ENCODE measurements around the gene PAX3. TPM values are rescaled to one million over a fixed set of nuclear protein-coding genes. Genes with fewer than 3 reads are reported as not detected.
"Not testable (repeated sequence)": the region's sequence is repeated elsewhere in the genome, so short reads cannot be mapped to it uniquely, and the experiment has no call there.

Gene PAX3
- total RNA-seq, 6 donors from 2014 or later: 1.0 TPM; not detected in 5

DNA sequence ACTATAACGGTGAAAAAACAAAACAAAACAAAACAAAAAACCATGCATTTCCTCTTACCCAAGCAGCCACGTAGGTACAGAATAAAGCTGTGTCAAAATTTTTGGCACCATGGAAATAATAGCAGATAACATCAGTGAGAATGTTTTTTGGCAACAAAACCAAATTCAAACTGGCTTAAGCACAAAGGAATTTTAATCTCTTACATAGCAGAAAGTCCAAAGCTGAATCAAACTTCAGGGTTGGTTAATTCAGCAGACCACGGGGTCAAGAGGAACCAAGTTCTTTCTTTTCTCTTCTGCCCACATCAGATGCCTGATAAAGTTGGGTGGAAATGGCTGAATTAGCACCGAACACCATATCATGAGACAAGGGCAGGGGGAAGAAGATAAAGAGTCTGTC, 129.5 kb downstream of the PAX3 start:
- Histone ChIP-seq H3K36me3 (no peaks in the 10 kb centered on the region), H3K27me3 (no peaks in the 10 kb centered on the region), H3K4me3 (no peak overlapping the region), H3K27ac (no peak overlapping the region), H3K4me1 (no peaks in the 10 kb centered on the region), H3K9me3 (no peaks in the 10 kb centered on the region)
- DNase-seq: no peak
- WGBS, 2 donors: 37 to 48% methylated on average over 4 of the region's 4 CpGs
- no peak for TF ChIP-seq EP300 (IDR thresholded peaks at IDR 0.05)
- TF ChIP-seq POLR2AphosphoS5 (IDR thresholded peaks at IDR 0.05): no peak
- TF ChIP-seq, protein P1, sequence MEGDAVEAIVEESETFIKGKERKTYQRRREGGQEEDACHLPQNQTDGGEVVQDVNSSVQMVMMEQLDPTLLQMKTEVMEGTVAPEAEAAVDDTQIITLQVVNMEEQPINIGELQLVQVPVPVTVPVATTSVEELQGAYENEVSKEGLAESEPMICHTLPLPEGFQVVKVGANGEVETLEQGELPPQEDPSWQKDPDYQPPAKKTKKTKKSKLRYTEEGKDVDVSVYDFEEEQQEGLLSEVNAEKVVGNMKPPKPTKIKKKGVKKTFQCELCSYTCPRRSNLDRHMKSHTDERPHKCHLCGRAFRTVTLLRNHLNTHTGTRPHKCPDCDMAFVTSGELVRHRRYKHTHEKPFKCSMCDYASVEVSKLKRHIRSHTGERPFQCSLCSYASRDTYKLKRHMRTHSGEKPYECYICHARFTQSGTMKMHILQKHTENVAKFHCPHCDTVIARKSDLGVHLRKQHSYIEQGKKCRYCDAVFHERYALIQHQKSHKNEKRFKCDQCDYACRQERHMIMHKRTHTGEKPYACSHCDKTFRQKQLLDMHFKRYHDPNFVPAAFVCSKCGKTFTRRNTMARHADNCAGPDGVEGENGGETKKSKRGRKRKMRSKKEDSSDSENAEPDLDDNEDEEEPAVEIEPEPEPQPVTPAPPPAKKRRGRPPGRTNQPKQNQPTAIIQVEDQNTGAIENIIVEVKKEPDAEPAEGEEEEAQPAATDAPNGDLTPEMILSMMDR (IDR thresholded peaks at IDR 0.05): no peak
- TF ChIP-seq POLR2A (IDR thresholded peaks at IDR 0.05): no peak
- ATAC-seq (ENCODE audit: low FRiP score in 2 of 2): no peak

DNA sequence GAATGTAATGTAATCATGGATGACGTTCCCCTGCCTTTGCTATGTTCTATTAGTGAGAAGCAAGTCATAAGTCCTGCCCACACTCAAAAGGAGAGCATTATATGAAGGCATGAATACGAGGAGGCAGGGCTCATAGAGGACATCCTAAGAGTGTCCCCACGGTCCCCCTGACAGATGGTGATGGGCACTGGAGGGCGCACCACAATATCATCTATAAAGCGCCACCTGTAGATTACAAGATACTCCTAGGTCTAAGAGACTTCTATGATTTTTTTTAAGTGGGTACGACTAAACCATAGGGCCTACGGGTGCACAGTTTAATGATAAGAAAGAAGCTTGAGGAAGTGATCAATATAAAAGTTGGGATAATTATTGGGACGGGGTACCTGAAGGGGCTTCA, 131.0 kb downstream of the PAX3 start:
- no peak overlapping the region for H3K4me3 ChIP-seq
- no peak for TF ChIP-seq EP300 (IDR thresholded peaks at IDR 0.05)
- TF ChIP-seq, protein P1 (IDR thresholded peaks at IDR 0.05): no peak
- no peak for TF ChIP-seq POLR2A (IDR thresholded peaks at IDR 0.05)
- no peak for TF ChIP-seq POLR2AphosphoS5 (IDR thresholded peaks at IDR 0.05)
- no peaks in the 10 kb centered on the region for H3K36me3 ChIP-seq
- DNase-seq (no peak), ATAC-seq (ENCODE audit: low FRiP score in 2 of 2) (no peak)
- H3K27ac ChIP-seq: no peak overlapping the region
- no peaks in the 10 kb centered on the region for H3K9me3 ChIP-seq
- no peaks in the 10 kb centered on the region for H3K4me1 ChIP-seq
- 81 to 86% methylated on average over 8 of the region's 8 CpGs for WGBS, 2 donors
- no peaks in the 10 kb centered on the region for H3K27me3 ChIP-seq

DNA sequence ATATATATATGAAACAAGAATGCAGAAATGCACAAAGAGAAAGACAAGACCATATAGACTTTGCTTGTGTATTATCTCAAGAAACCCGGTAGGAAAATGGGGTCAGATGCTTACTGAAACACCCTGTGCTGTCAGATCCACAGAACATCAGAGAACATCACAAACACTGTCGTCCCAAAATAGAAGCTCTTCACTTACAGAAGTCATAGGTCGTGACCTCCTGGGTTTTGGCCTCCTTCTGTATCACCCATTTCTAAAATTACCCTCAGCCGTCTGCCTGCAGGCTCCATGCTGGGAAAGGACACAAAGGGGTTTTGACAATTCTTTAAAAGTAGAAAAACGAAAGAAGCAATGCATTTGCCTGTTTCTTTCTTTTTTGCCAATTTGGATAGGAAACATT, 137.9 kb downstream of the PAX3 start:
- 37 to 47% methylated on average over 5 of the region's 5 CpGs for WGBS, 2 donors
- Histone ChIP-seq H3K4me3 (no peak overlapping the region), H3K36me3 (no peaks in the 10 kb centered on the region), H3K27ac (no peak overlapping the region), H3K9me3 (no peaks in the 10 kb centered on the region), H3K4me1 (no peaks in the 10 kb centered on the region), H3K27me3 (no peaks in the 10 kb centered on the region)
- TF ChIP-seq POLR2A (IDR thresholded peaks at IDR 0.05): no peak
- DNase-seq: no peak
- no peak for ATAC-seq (ENCODE audit: low FRiP score in 2 of 2)

DNA sequence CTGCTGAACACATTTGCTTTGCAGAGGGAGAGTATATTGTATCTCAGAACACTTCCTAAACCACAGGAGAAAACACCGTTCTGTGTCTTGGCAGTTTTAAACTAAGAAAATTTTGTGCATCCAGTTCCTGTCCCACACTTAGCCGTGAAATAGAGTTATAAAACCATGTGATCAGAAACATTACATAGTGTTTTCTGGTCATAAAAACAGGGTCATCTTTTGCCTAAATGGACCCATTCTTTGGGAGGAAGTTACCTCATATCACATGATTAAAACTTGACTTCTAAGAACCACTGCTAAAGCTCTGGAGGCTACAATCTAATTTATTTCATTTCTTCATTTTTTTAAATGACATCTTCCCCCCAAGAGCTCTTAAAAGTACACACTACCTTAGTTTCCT, 138.7 kb downstream of the PAX3 start:
- no peak for ATAC-seq (ENCODE audit: low FRiP score in 2 of 2)
- no peak overlapping the region for H3K27ac ChIP-seq
- H3K27me3 ChIP-seq: no peaks in the 10 kb centered on the region
- no peaks in the 10 kb centered on the region for H3K4me1 ChIP-seq
- H3K36me3 ChIP-seq: no peaks in the 10 kb centered on the region
- 79 to 86% methylated on average over 2 of the region's 2 CpGs for WGBS, 2 donors
- no peak overlapping the region for H3K4me3 ChIP-seq
- H3K9me3 ChIP-seq: no peaks in the 10 kb centered on the region
- DNase-seq: no peak
- TF ChIP-seq POLR2A (IDR thresholded peaks at IDR 0.05): no peak

DNA sequence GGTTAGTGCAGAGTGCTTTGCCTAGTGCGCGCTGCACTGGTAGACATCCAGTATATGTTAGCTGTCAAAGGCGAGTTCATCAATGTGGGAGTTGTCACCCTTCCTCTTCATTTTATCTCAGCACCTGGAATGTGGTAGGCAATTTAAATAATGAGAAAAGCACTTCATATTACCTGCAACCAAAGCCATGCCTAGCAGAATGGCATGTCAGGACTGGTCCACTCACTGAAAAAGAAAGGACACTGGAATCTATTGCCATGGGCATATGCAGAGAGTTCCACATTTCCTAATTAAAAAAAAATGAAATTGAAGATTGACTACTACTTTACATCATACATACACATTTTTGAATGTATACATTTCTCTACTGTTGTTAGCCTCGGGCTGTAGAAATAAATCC, 139.6 kb downstream of the PAX3 start:
- DNase-seq (no peak), ATAC-seq (ENCODE audit: low FRiP score in 2 of 2) (no peak)

DNA sequence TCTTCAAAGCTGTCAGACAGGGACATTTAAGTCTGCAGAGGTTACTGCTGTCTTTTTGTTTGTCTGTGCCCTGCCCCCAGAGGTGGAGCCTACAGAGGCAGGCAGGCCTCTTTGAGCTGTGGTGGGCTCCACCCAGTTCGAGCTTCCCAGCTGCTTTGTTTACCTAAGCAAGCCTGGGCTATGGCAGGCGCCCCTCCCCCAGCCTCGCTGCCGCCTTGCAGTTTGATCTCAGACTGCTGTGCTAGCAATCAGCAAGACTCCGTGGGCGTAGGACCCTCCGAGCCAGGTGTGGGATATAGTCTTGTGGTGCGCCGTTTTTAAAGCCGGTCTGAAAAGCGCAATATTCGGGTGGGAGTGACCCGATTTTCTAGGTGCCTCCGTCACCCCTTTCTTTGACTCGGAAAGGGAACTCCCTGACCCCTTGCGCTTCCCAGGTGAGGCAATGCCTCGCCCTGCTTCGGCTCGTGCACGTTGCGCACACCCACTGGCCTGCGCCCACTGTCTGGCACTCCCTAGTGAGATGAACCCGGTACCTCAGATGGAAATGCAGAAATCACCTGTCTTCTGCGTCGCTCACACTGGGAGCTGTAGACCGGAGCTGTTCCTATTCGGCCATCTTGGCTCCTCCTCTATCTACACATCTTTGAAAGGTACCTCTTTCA, 143.7 kb downstream of the PAX3 start:
- 65 to 68% methylated on average over 5 to 17 of the region's 27 CpGs for WGBS, 2 donors
- not testable (repeated sequence) for ATAC-seq (ENCODE audit: low FRiP score in 2 of 2)

More for the DNA sequence above, 139.6 kb downstream of the PAX3 start:
- Histone ChIP-seq H3K4me3 (no peak overlapping the region), H3K36me3 (no peaks in the 10 kb centered on the region), H3K4me1 (no peaks in the 10 kb centered on the region), H3K9me3 (no peaks in the 10 kb centered on the region), H3K27ac (no peak overlapping the region), H3K27me3 (no peaks in the 10 kb centered on the region)
- WGBS, 2 donors: 86% methylated on average over 4 of the region's 4 CpGs
- TF ChIP-seq, protein P1 (IDR thresholded peaks at IDR 0.05): no peak
- TF ChIP-seq POLR2A (IDR thresholded peaks at IDR 0.05): no peak
- no peak for TF ChIP-seq POLR2AphosphoS5 (IDR thresholded peaks at IDR 0.05)
- TF ChIP-seq EP300 (IDR thresholded peaks at IDR 0.05): no peak

More for the DNA sequence above, 143.7 kb downstream of the PAX3 start:
- peak in 1 of 2 donors; percentile 29 for DNase-seq
- not testable (repeated sequence) for H3K27ac ChIP-seq, H3K9me3 ChIP-seq, H3K4me1 ChIP-seq, H3K4me3 ChIP-seq, H3K36me3 ChIP-seq, H3K27me3 ChIP-seq

Other genes with a start within 250 kb of the PAX3 start
- 10 to 100 TPM in 5 of 6 donors, 1 to 10 TPM in 1; 5.2 to 85.9 (median 21.8) TPM for gene SGPP2, start 125.5 kb upstream of the PAX3 start, total RNA-seq

All from upper lobe of left lung (tissue), 6 donors.